Measurements from ENCODE around the gene TSPAN32.

- TF ChIP-seq FOXM1 (IDR thresholded peaks at IDR 0.05; ENCODE audit: borderline replicate concordance, low read depth): no peak
- no peak for TF ChIP-seq TAF1 (IDR thresholded peaks at IDR 0.05; ENCODE audit: low read depth)
- no peak for TF ChIP-seq MAX (IDR thresholded peaks at IDR 0.05)
- no peak for TF ChIP-seq TCF12 (IDR thresholded peaks at IDR 0.05; ENCODE audit: low read depth)
- TF ChIP-seq RAD21 (IDR thresholded peaks at IDR 0.05; ENCODE audit: low read depth): no peak
- TF ChIP-seq USF1 (IDR thresholded peaks at IDR 0.05): no peak
Measured at GRCh38 chr11:2267306-2267850, 34.4 kb upstream of the TSPAN32 start.

All from Ishikawa (cell line).